Activated T-helper 1 cell treated with anti-CD3 and anti-CD28 coated beads, Interleukin-2, amount 50 U/mL, for 16 hours (primary cell): ENCODE measurements around the gene PLPPR4.
"Not testable (repeated sequence)": the region's sequence is repeated elsewhere in the genome, so short reads cannot be mapped to it uniquely, and the experiment has no call there.

Experiments
- DNase-seq, 2 donors: peaks; one replicate each; pipeline ENCODE4 v3.0.0-alpha.2; 2020; ENCODE audit warnings: low read depth in 1 of 2, low spot score in 1 of 2

PLPPR4 gene

DNA sequence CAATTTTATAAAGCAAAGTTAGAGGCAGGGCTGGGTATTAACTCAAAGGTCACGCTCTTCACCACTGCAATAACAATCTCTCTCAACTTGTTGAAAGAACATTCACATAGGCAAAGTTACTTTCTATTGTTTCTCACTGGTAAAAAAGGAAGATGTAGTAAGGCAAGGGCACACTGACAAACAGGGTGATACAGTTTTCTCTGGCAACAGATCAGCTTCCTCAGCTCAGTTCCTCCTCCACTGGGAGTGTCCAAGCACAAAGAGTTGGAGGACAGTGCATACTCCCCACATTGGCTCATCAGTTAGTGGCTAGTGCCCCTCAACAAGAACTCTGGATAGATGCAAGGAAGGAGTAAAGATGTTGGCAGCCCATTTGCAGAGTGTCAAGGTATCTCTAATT lies 3.7 kb downstream of the PLPPR4 start:
- DNase-seq: no peak

GRCh38 chr1:99269321-99269720 lies 5.0 kb downstream of the PLPPR4 start:
- no peak for DNase-seq

- DNase-seq: no peak
Observed at GRCh38 chr1:99270646-99271045, 6.4 kb downstream of the PLPPR4 start.

DNA sequence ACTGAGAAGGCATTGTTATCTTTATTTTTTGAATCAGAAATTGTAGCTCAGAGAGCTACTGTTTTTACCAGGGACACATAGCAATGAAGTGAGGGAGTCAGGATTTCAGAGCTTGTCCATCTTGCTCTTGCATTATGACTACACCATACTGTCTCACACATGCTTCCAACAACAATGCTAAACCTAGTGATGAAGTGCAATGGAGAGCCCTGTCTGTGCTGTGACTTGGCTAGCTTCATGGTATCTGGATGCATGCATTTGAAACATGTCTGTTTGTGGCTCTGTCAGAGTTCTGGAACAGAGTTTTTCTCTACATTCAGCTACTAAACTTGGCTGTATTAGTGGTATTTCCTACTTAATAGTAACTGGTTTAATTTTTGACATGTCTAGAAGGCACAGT lies 7.0 kb downstream of the PLPPR4 start:
- no peak for DNase-seq

GRCh38 chr1:99277066-99277465 lies 12.8 kb downstream of the PLPPR4 start:
- DNase-seq: no peak

GRCh38 chr1:99279525-99279924 lies 15.2 kb downstream of the PLPPR4 start:
- no peak for DNase-seq

DNA sequence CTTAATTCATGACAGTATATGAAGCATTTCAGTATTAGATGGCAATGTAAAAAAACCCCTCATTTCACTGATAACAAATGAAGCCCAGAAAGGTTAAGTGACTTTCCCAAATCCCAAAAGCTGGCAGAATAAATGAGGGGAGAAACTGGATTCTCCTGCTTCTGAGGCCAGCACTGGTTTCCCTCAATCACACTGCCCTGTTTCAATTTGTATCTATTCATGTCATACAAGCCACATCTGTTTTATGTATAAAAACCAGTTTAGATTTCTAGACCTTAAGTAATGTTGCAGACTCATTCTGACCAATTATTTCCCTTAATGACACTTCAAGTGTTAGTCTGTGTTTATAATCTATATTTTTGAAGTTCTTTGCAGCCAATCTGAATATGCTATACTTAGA lies 16.8 kb downstream of the PLPPR4 start:
- DNase-seq: no peak

- no peak for DNase-seq
Observed at GRCh38 chr1:99282536-99282935, 18.2 kb downstream of the PLPPR4 start.

- DNase-seq: not testable (repeated sequence)
Observed at GRCh38 chr1:99283521-99283920, 19.2 kb downstream of the PLPPR4 start.

GRCh38 chr1:99292886-99293285 lies 28.6 kb downstream of the PLPPR4 start:
- DNase-seq: no peak

- DNase-seq: no peak
Observed at GRCh38 chr1:99297923-99298322, 33.6 kb downstream of the PLPPR4 start.

DNA sequence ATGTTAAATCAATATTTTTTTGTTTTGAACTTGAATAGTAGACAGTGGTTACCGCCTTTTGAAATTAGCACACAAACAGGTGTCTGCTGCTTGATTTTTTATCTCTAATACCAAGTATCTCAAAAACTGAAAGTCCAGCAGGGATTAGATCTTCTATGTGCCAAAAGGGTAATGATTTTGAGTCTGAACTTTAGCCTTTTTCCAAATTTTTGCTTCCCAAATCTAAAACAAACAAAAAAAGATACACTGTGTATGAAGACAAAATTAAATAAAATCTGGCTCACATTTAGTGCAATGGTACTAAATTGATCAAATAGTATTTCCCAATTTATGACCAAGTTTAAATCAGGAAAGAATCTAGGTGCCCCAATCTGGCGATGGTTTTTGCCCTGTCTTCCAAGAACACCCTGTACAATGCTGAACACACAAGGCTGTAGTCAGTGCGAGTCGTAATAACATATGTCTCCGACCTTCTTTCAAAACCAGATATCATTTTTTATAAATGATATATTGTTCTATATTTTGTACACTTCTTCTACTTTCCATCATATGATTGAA lies 40.5 kb downstream of the PLPPR4 start:
- no peak for DNase-seq

GRCh38 chr1:99305626-99306025 lies 41.3 kb downstream of the PLPPR4 start:
- no peak for DNase-seq

- no peak for DNase-seq
Observed at GRCh38 chr1:99306056-99306455, 41.8 kb downstream of the PLPPR4 start.

GRCh38 chr1:99306644-99307043 lies 42.4 kb downstream of the PLPPR4 start:
- no peak for DNase-seq

- DNase-seq: no peak
Observed at GRCh38 chr1:99315305-99315704, 51.0 kb downstream of the PLPPR4 start.

- DNase-seq: no peak
Observed at GRCh38 chr1:99326215-99326949, 62.1 kb downstream of the PLPPR4 start.

DNA sequence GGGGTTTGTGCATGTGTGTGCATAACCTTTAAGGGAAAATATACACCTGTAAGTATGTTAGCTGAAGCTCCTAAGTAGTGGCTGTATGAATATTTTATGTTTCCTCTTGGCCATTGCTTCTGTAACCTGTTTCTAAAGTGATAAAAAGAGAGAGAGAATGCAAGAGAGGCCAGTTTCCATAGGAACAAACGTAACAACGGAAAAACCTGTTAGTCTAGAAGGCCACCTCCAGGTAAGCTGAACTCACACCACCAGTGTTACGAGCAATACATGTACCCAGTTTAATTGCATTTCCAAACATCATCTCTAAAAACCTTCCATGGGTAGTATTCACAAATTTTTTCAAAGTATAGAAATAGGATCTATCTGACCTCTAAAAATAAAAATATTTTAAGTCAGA lies 63.1 kb downstream of the PLPPR4 start:
- DNase-seq: no peak

- no peak for DNase-seq
Observed at GRCh38 chr1:99328171-99328570, 63.9 kb downstream of the PLPPR4 start.

GRCh38 chr1:99331083-99331482 lies 66.8 kb downstream of the PLPPR4 start:
- DNase-seq: no peak

DNA sequence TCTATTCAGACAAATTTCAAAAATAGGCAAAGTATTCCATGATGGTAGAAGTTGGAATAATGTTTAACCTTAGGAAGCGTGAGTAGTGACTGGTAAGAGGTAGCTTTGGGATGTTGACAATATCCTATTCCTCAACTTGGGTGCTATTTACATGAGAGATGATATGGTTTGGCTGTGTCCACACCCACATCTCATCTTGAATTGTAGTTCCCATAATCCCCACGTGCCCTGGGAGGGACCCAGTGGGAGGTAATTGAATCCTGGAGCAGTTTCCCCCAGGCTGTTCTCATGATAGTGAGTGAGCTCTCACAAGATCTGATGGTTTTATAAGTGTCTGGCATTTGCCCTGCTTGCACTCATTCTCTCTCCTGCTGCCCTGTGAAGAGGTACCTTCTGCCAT lies 67.3 kb downstream of the PLPPR4 start:
- DNase-seq: no peak

- DNase-seq: no peak
Observed at GRCh38 chr1:99332561-99332960, 68.3 kb downstream of the PLPPR4 start.

DNA sequence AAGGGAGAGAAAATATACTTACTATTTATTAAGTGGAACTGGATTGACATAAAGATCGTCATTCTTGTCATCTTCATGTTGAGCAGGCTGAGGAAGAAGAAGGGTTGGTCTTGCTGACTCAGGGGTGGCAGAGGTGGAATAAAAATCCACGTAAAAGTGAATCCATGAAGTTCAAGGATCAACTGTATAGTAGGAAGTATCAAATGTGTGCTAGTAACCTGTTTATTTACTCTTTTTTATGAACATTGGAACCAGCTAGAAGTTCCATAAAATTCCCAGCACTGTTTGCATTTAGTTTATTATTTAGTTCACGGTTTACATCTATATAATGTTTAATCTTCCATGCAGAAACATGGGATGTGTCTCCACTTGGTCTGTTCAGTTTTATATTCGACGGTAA lies 70.7 kb downstream of the PLPPR4 start:
- no peak for DNase-seq
